A673 (cell line): ENCODE results near the gene ANKRD13D. TPM values are rescaled to one million over a fixed set of nuclear protein-coding genes. Genes with fewer than 3 reads are reported as not detected.

Experiments
- BruUV-seq: library from RNA; stranded (reverse); fragments of 400-500 nt; replicated peaks from 2 replicates; lab custom pipeline; 2021; lab: Mats Ljungman, UMichigan
- CTCF ChIA-PET: fragments of 300-600 bp; sonication (Branson Sonifier 250); formaldehyde crosslinking; loops from one replicate; lab custom pipeline; 2022; ENCODE audit warnings: antibody characterized with exemption; lab: Charles Lee
- POLR2A ChIA-PET: fragments of 300-600 bp; sonication (Branson Sonifier 250); formaldehyde crosslinking; loops from one replicate; lab custom pipeline; 2022; ENCODE audit warnings: antibody characterized with exemption; ENCODE audit not compliant: low non-redundant PET; lab: Charles Lee
- DNase-seq: peaks from one replicate; pipeline ENCODE4 v3.0.0-alpha.2; 2015; ENCODE audit warnings: low spot score
- H3K27ac ChIP-seq: fragments of 200-600 bp; sonication (generic); 2 replicates; pipeline ENCODE4 v1.5.1; 2016; ENCODE audit warnings: mixed run types, low read depth, mild to moderate bottlenecking, mixed read lengths, antibody characterized with exemption, low read length; ENCODE audit not compliant: poor library complexity, severe bottlenecking
- H3K27me3 ChIP-seq: fragments of 200-600 bp; sonication (generic); replicated peaks from 2 replicates; pipeline ENCODE4 v1.6.1; 2017; ENCODE audit warnings: mixed run types, low read depth, mild to moderate bottlenecking, mixed read lengths, antibody characterized with exemption, low read length; ENCODE audit not compliant: insufficient read depth, poor library complexity
- H3K36me3 ChIP-seq: fragments of 200-600 bp; sonication (generic); 2 replicates; pipeline ENCODE4 v1.6.1; 2016; ENCODE audit warnings: mixed run types, mild to moderate bottlenecking, mixed read lengths, antibody characterized with exemption, low read length; ENCODE audit not compliant: insufficient read depth, poor library complexity, severe bottlenecking
- H3K4me1 ChIP-seq: fragments of 200-600 bp; sonication (generic); 2 replicates; pipeline ENCODE4 v1.6.1; 2017; ENCODE audit warnings: mixed run types, mild to moderate bottlenecking, mixed read lengths, antibody characterized with exemption, low read length; ENCODE audit not compliant: insufficient read depth, poor library complexity, severe bottlenecking
- H3K4me3 ChIP-seq: fragments of 200-600 bp; sonication (generic); 2 replicates; pipeline ENCODE4 v1.5.1; 2016; ENCODE audit warnings: low read depth, mixed run types, mild to moderate bottlenecking, mixed read lengths, low read length; ENCODE audit not compliant: poor library complexity, severe bottlenecking
- H3K9me3 ChIP-seq: fragments of 200-600 bp; sonication (generic); 2 replicates; pipeline ENCODE4 v1.6.1; 2016; ENCODE audit warnings: mixed run types, low read depth, mild to moderate bottlenecking, mixed read lengths, antibody characterized with exemption, low read length; ENCODE audit not compliant: poor library complexity, severe bottlenecking
- EZH2 ChIP-seq: fragments of 200-600 bp; sonication (generic); IDR thresholded peaks from 2 replicates; pipeline ENCODE4 v1.6.1; 2017; ENCODE audit warnings: borderline replicate concordance, low read depth, mild to moderate bottlenecking, mixed read lengths, antibody characterized with exemption, low read length; ENCODE audit not compliant: poor library complexity, severe bottlenecking
- intact Hi-C: fragments of 100-400 bp; cut with micrococcal nuclease; formaldehyde crosslinking; loops from one replicate; pipeline ENCODE4 v1.10.0; 2022; ENCODE audit not compliant: unreplicated experiment
- total RNA-seq: library from RNA; stranded (reverse); gene quantifications from 2 replicates; pipeline ENCODE4 v1.2.3, GENCODE V29; 2021
- TF ChIP-seq, protein P1 (sequence below): fragments of 300-800, 200-600 bp; sonication (generic); conservative IDR thresholded peaks from 2 replicates; pipeline ENCODE4 v1.5.1; 2017; ENCODE audit warnings: low read depth, mild to moderate bottlenecking, antibody characterized with exemption, low read length, moderate library complexity, mixed read lengths

Gene ANKRD13D
- total RNA-seq, 1 experiment from 2014 or later = 101 TPM

DNA sequence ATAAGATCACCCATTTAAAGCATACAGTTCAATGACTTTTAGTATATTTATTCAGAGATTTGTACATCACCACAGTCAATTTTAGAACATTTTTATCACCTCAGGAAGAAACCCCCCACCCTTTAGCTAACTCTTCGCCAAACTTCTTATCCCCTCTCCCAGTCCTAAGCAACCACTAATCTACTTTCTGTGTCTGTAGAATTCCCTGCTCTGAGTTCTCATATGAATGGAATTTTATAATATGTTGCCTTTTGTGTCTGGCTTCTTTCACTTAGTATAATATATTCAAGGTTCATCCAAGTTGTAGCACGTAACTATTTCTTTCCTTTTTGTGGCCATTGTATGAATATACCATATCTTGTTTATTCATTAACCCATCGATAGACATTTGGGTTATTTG is 3.6 kb downstream of the ANKRD13D start:
- TSS peak; percentile 16 for BruUV-seq
- POLR2A ChIA-PET = interaction anchor here (0.6 kb wide), 1 partner anchor 60 kb away, joined by 3 read pairs; no protein-coding TSS in a partner anchor
- intact Hi-C loops = no loop called here

DNA sequence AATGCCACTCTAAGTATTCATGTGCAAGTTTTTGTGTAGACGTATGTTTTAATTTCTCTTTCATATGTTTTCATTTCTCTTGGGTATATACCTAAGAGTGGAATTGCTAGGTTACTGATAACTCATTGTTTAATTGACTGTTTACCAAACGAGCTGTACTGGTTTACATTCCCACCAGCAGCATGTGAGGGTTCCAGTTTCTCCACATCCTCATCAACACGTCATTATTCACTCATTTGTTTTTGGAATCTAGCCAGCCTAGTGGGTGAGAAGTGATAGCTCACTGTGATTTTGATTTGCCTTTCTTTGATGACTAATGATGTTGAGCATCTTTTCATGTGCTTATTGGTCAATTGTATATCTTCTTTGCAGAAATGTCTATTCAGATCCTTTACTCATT is 4.0 kb downstream of the ANKRD13D start:
- intact Hi-C loops = no loop called here
- peaks cover 13% of the 10 kb centered on the region for H3K9me3 ChIP-seq
- H3K4me3 ChIP-seq = no peak overlapping the region
- no peak overlapping the region for H3K27ac ChIP-seq
- BruUV-seq = no TSS peak
- ChIA-PET CTCF (interaction anchor here (0.6 kb wide), 1 partner anchor 976 kb away, joined by 5 read pairs; the partner anchor contains the start of gene CD248), POLR2A (interaction anchor here (0.6 kb wide), 1 partner anchor 61 kb away, joined by 3 read pairs; no protein-coding TSS in a partner anchor)
- peaks cover 23% of the 10 kb centered on the region for H3K4me1 ChIP-seq
- H3K36me3 ChIP-seq = peaks cover 72% of the 10 kb centered on the region
- TF ChIP-seq EZH2 = no peak
- TF ChIP-seq, protein P1, sequence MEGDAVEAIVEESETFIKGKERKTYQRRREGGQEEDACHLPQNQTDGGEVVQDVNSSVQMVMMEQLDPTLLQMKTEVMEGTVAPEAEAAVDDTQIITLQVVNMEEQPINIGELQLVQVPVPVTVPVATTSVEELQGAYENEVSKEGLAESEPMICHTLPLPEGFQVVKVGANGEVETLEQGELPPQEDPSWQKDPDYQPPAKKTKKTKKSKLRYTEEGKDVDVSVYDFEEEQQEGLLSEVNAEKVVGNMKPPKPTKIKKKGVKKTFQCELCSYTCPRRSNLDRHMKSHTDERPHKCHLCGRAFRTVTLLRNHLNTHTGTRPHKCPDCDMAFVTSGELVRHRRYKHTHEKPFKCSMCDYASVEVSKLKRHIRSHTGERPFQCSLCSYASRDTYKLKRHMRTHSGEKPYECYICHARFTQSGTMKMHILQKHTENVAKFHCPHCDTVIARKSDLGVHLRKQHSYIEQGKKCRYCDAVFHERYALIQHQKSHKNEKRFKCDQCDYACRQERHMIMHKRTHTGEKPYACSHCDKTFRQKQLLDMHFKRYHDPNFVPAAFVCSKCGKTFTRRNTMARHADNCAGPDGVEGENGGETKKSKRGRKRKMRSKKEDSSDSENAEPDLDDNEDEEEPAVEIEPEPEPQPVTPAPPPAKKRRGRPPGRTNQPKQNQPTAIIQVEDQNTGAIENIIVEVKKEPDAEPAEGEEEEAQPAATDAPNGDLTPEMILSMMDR = no peak
- DNase-seq = peak; percentile 71
- H3K27me3 ChIP-seq = no peaks in the 10 kb centered on the region

More for the DNA sequence above, 3.6 kb downstream of the ANKRD13D start:
- no peak overlapping the region for H3K27ac ChIP-seq
- H3K4me3 ChIP-seq = no peak overlapping the region
- TF ChIP-seq EZH2 = no peak
- TF ChIP-seq, protein P1 = no peak
- H3K9me3 ChIP-seq = peaks cover 13% of the 10 kb centered on the region
- peaks cover 27% of the 10 kb centered on the region for H3K4me1 ChIP-seq
- H3K36me3 ChIP-seq = peaks cover 68% of the 10 kb centered on the region
- CTCF ChIA-PET = no interaction called here
- H3K27me3 ChIP-seq = no peaks in the 10 kb centered on the region
- no peak for DNase-seq

DNA sequence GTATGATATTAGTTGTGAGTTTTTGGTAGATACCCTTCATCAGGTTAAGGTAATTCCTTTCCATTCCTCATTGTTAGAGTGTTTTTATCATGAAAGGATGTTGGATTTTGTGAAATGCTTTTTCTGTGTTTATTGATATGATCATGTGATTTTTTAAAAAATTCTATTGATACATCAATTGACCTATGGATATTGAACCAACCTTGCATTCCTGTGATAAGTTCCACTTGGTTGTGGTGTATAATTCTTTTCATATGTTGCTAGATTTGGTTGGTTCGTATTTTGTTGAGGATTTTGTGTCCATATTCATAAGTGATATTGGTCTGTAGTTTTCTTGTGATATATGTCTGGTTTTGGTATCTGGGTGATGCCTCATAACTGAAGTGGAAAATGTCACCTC is 6.7 kb downstream of the ANKRD13D start:
- intact Hi-C loops = no loop called here
- Histone ChIP-seq H3K36me3 (peaks cover 93% of the 10 kb centered on the region), H3K4me3 (no peak overlapping the region), H3K9me3 (peaks cover 13% of the 10 kb centered on the region), H3K4me1 (peaks cover 11% of the 10 kb centered on the region), H3K27ac (no peak overlapping the region), H3K27me3 (no peaks in the 10 kb centered on the region)
- CTCF ChIA-PET = no interaction called here
- no peak for DNase-seq
- TF ChIP-seq EZH2 = no peak
- TF ChIP-seq, protein P1 = no peak
- no TSS peak for BruUV-seq
- POLR2A ChIA-PET = interaction anchor here (0.5 kb wide), 1 partner anchor 22 kb away, joined by 10 read pairs; no protein-coding TSS in a partner anchor
